Measurements from ENCODE around the gene OR4X1. TPM values are rescaled to one million over a fixed set of nuclear protein-coding genes. Genes with fewer than 3 reads are reported as not detected.
"Not testable (repeated sequence)": the region's sequence is repeated elsewhere in the genome, so short reads cannot be mapped to it uniquely, and the experiment has no call there.

OR4X1 gene
- total RNA-seq, 2 donors from 2014 or later, result not detected

- ATAC-seq (no peak), DNase-seq (no peak)
- intact Hi-C loops (cut with DNase I), result no loop called here
- TF ChIP-seq CTCF (IDR thresholded peaks at IDR 0.05) (no peak), POLR2A (IDR thresholded peaks at IDR 0.05) (no peak)
- WGBS, 2 donors, result 13 to 20% methylated on average over 1 of the region's 1 CpG
- Histone ChIP-seq H3K4me1 (no peaks in the 10 kb centered on the region), H3K9me3 (no peaks in the 10 kb centered on the region), H3K27ac (no peak overlapping the region), H3K36me3 (replicated peaks in 1 of 2; ENCODE audit: insufficient read depth in 1 of 2, low read depth in 2 of 2) (no peaks in the 10 kb centered on the region), H3K27me3 (no peaks in the 10 kb centered on the region), H3K4me3 (no peak overlapping the region)
Measured at GRCh38 chr11:48272606-48273005, 8.9 kb downstream of the OR4X1 start.

- DNase-seq (no peak), ATAC-seq (no peak)
- intact Hi-C loops (cut with DNase I), result no loop called here
- 45 to 55% methylated on average over 1 of the region's 1 CpG for WGBS, 2 donors
- H3K4me3 ChIP-seq, result no peak within 1 kb of the TSS
- no peaks in the 10 kb centered on the region for H3K36me3 ChIP-seq (replicated peaks in 1 of 2; ENCODE audit: insufficient read depth in 1 of 2, low read depth in 2 of 2)
- no peaks in the 10 kb centered on the region for H3K9me3 ChIP-seq
- no peaks in the 10 kb centered on the region for H3K4me1 ChIP-seq
- H3K27me3 ChIP-seq, result no peaks in the 10 kb centered on the region
- H3K27ac ChIP-seq, result no peak within 1 kb of the TSS
- TF ChIP-seq POLR2A (IDR thresholded peaks at IDR 0.05), result no peak
- no peak for TF ChIP-seq CTCF (IDR thresholded peaks at IDR 0.05)
Measured at GRCh38 chr11:48305923-48306322, 42.3 kb downstream of the OR4X1 start, which contains the start of gene OR4S1. TSS of gene OR4S1 (plus strand) at chr11:48306223. CDS start at chr11:48306223, 0 bp downstream.

- TF ChIP-seq POLR2A (IDR thresholded peaks at IDR 0.05) (no peak), CTCF (IDR thresholded peaks at IDR 0.05) (peak; percentile 60 to 71 (median 67))
- Histone ChIP-seq H3K27ac (no peak overlapping the region), H3K27me3 (no peaks in the 10 kb centered on the region), H3K36me3 (replicated peaks in 1 of 2; ENCODE audit: insufficient read depth in 1 of 2, low read depth in 2 of 2) (no peaks in the 10 kb centered on the region), H3K9me3 (no peaks in the 10 kb centered on the region), H3K4me3 (no peak overlapping the region), H3K4me1 (no peaks in the 10 kb centered on the region)
- ATAC-seq (no peak), DNase-seq (peak; percentile 51 to 69 (median 63))
- intact Hi-C loops (cut with DNase I), result no loop called here
- WGBS, 2 donors, result 19 to 21% methylated on average over 5 of the region's 5 CpGs
Measured at GRCh38 chr11:48307760-48308386, 44.2 kb downstream of the OR4X1 start.

GRCh38 chr11:48313590-48313989 lies 49.9 kb downstream of the OR4X1 start:
- H3K27ac ChIP-seq; H3K36me3 ChIP-seq (replicated peaks in 1 of 2; ENCODE audit: insufficient read depth in 1 of 2, low read depth in 2 of 2); H3K27me3 ChIP-seq; intact Hi-C loops (cut with DNase I); ATAC-seq; DNase-seq; H3K4me3 ChIP-seq; H3K4me1 ChIP-seq; H3K9me3 ChIP-seq: not testable (repeated sequence)
- whole genome bisulfite sequencing, 2 donors, result 16 to 23% methylated on average over 2 of the region's 2 CpGs

Other genes starting within 250 kb of the OR4X1 start
- not detected for gene OR4B1, start 47.1 kb upstream of the OR4X1 start, total RNA-seq
- gene OR4X2, start 18.8 kb upstream of the OR4X1 start, total RNA-seq, result not detected
- gene OR4S1, start 42.4 kb downstream of the OR4X1 start, total RNA-seq, result not detected
- not detected for gene OR4C3, start 61.1 kb downstream of the OR4X1 start, total RNA-seq
- gene OR4C5, start 102.6 kb downstream of the OR4X1 start, total RNA-seq, result not detected
- gene OR4A47, start 224.9 kb downstream of the OR4X1 start, total RNA-seq, result not detected

Measured in body of pancreas (tissue), 4 donors.